Activated T-cell treated with anti-CD3 and anti-CD28 coated beads, Interleukin-2, amount 50 U/mL, for 24 hours (primary cell): ENCODE data around the gene IL15RA.
"Not testable (repeated sequence)": the region's sequence is repeated elsewhere in the genome, so short reads cannot be mapped to it uniquely, and the experiment has no call there.

ENCODE experiments used
- DNase-seq: peaks from one replicate; pipeline ENCODE4 v3.0.0-alpha.2; 2020
- H3K27ac Mint-ChIP-seq: 2 replicates; pipeline ENCODE4 v1.8.0; 2020; ENCODE audit warnings: mild to moderate bottlenecking, mixed read lengths
- H3K27me3 Mint-ChIP-seq: 2 replicates; pipeline ENCODE4 v1.8.0; 2020; ENCODE audit warnings: mixed read lengths
- H3K36me3 Mint-ChIP-seq: 2 replicates; pipeline ENCODE4 v1.8.0; 2020; ENCODE audit warnings: low read depth, mixed read lengths
- H3K4me1 Mint-ChIP-seq: 2 replicates; pipeline ENCODE4 v1.8.0; 2020; ENCODE audit warnings: low read depth, mixed read lengths
- H3K4me3 Mint-ChIP-seq: 2 replicates; pipeline ENCODE4 v1.8.0; 2020; ENCODE audit warnings: mild to moderate bottlenecking, moderate library complexity, mixed read lengths
- H3K9me3 Mint-ChIP-seq: 2 replicates; pipeline ENCODE4 v1.8.0; 2020; ENCODE audit warnings: mixed read lengths

Gene IL15RA

GRCh38 chr10:5970066-5970465, 7.3 kb downstream of the IL15RA start:
- DNase-seq = no peak
- Mint-ChIP-seq H3K27ac (no peak overlapping the region), H3K9me3 (no peaks in the 10 kb centered on the region), H3K36me3 (peaks cover 56% of the 10 kb centered on the region), H3K27me3 (no peaks in the 10 kb centered on the region), H3K4me1 (peaks cover 50% of the 10 kb centered on the region), H3K4me3 (no peak overlapping the region)

DNA sequence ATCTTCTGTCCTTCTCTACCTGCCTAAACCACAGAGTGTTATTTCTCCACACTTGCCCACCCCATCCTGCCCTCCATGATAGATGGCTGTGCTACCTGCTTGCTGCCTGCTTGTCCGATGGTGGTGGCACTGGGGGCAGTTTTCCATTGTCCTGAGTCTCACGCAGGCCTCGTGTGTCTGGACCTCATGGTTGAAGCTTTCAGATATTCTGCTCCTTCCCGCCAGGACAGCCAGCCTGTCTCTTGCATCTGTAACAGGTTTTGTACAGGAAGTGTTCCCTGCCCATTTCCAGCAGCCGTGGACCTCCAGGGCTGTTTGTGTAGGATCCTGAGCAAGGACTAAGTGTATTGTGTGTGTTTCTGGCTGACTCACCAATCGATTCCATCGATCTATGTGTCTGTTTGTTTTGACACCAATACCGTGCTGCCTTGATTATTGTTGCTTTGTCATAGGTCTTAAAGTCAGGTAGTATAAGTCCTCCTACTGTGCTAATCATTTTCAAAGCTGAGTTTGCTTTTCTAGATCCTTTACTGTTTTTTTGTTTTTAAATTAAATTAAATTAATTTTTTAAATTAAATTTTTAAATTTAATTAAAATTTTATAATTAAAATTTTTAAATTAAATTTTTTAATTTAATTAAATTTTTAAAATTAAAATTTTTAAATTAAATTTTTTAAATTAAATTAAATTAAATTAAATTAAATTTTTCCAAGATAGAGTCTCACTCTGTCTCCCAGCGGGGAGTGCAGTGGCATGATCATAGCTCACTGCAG, 8.5 kb downstream of the IL15RA start:
- peak; percentile 20 for DNase-seq
- Mint-ChIP-seq H3K4me3 (no peak overlapping the region), H3K27me3 (no peaks in the 10 kb centered on the region), H3K4me1 (peaks cover 40% of the 10 kb centered on the region), H3K9me3 (no peaks in the 10 kb centered on the region), H3K36me3 (peaks cover 61% of the 10 kb centered on the region), H3K27ac (no peak overlapping the region)

- Mint-ChIP-seq H3K9me3 (no peaks in the 10 kb centered on the region), H3K4me3 (no peak overlapping the region), H3K27ac (no peak overlapping the region), H3K36me3 (peaks cover 65% of the 10 kb centered on the region), H3K4me1 (peaks cover 33% of the 10 kb centered on the region), H3K27me3 (no peaks in the 10 kb centered on the region)
- DNase-seq = peak; percentile 20
Measured at GRCh38 chr10:5968037-5968680, 9.2 kb downstream of the IL15RA start.

- no peak for DNase-seq
- Mint-ChIP-seq H3K9me3 (no peaks in the 10 kb centered on the region), H3K36me3 (peaks cover 89% of the 10 kb centered on the region), H3K4me1 (peaks cover 10% of the 10 kb centered on the region), H3K27ac (no peak overlapping the region), H3K27me3 (no peaks in the 10 kb centered on the region), H3K4me3 (no peak overlapping the region)
Measured at GRCh38 chr10:5965266-5965665, 12.1 kb downstream of the IL15RA start.

GRCh38 chr10:5964736-5965135, 12.6 kb downstream of the IL15RA start:
- Mint-ChIP-seq H3K27me3 (no peaks in the 10 kb centered on the region), H3K27ac (no peak overlapping the region), H3K4me3 (no peak overlapping the region), H3K4me1 (peaks cover 5% of the 10 kb centered on the region), H3K36me3 (peaks cover 89% of the 10 kb centered on the region), H3K9me3 (no peaks in the 10 kb centered on the region)
- DNase-seq = no peak

GRCh38 chr10:5963591-5963990, 13.8 kb downstream of the IL15RA start:
- no peak for DNase-seq
- no peak overlapping the region for H3K4me3 Mint-ChIP-seq
- H3K27me3 Mint-ChIP-seq = no peaks in the 10 kb centered on the region
- peaks cover 94% of the 10 kb centered on the region for H3K36me3 Mint-ChIP-seq
- no peak overlapping the region for H3K27ac Mint-ChIP-seq
- no peaks in the 10 kb centered on the region for H3K9me3 Mint-ChIP-seq
- peaks cover 2% of the 10 kb centered on the region for H3K4me1 Mint-ChIP-seq

GRCh38 chr10:5963071-5963470, 14.3 kb downstream of the IL15RA start:
- Mint-ChIP-seq H3K4me1 (no peaks in the 10 kb centered on the region), H3K4me3 (no peak overlapping the region), H3K27me3 (no peaks in the 10 kb centered on the region), H3K9me3 (no peaks in the 10 kb centered on the region), H3K36me3 (peaks cover 93% of the 10 kb centered on the region), H3K27ac (no peak overlapping the region)
- DNase-seq = no peak

- H3K36me3 Mint-ChIP-seq = peaks cover 93% of the 10 kb centered on the region
- not testable (repeated sequence) for H3K4me3 Mint-ChIP-seq, H3K27me3 Mint-ChIP-seq, H3K4me1 Mint-ChIP-seq, DNase-seq, H3K27ac Mint-ChIP-seq, H3K9me3 Mint-ChIP-seq
Measured at GRCh38 chr10:5962358-5962940, 14.9 kb downstream of the IL15RA start.

DNA sequence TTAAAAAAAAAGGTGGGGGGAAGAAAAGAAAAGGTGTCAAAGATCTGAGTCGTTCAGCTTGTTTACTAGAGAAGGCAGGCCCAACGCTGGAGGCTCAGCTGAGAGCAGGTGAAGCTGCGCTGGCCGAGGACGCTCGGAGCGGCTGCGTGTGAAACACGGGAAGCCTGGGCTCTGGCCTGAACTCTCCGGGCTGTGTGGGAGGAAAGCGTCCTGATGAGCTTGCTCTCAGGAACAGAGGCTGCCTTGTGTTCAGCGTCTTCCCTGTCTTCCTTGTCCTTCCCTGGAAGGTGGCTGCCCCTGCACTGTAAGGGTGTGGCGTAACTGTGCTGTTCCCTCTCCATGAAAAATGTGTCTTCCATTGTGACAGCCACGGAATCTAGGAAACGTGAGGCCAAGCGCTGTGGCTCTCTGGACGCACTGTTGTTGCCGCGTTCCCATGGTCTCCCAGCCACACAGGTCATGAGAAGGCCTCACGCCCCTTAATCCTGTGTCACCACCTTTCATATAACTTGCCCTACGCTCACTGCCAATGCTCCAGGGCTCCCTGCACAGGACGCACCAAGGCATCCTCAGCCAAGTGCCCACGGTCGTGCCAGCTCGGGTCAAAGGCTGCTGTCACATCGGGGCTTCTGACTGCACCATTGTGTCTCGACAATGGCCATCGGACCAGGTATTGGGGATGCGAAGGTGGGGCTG, 15.8 kb downstream of the IL15RA start:
- no peak overlapping the region for H3K4me3 Mint-ChIP-seq
- no peaks in the 10 kb centered on the region for H3K27me3 Mint-ChIP-seq
- H3K9me3 Mint-ChIP-seq = no peaks in the 10 kb centered on the region
- DNase-seq = no peak
- H3K4me1 Mint-ChIP-seq = no peaks in the 10 kb centered on the region
- H3K27ac Mint-ChIP-seq = peak overlapping the region; percentile 44
- H3K36me3 Mint-ChIP-seq = peaks cover 94% of the 10 kb centered on the region

DNA sequence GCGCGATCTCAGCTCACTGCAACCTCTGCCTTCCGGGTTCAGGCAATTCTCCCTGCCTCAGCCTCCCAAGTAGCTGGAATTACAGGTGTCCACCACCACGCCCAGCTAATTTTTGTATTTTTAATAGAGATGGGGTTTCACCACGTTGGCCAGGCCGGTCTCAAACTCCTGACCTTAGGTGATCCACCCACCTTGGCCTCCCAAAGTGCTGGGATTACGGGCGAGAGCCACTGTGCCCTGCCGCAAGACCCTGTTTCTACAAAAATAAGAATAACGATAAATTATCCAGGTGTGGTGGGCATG, 16.4 kb downstream of the IL15RA start:
- not testable (repeated sequence) for H3K9me3 Mint-ChIP-seq, H3K4me1 Mint-ChIP-seq, DNase-seq, H3K27me3 Mint-ChIP-seq, H3K4me3 Mint-ChIP-seq, H3K27ac Mint-ChIP-seq
- peaks cover 94% of the 10 kb centered on the region for H3K36me3 Mint-ChIP-seq

DNA sequence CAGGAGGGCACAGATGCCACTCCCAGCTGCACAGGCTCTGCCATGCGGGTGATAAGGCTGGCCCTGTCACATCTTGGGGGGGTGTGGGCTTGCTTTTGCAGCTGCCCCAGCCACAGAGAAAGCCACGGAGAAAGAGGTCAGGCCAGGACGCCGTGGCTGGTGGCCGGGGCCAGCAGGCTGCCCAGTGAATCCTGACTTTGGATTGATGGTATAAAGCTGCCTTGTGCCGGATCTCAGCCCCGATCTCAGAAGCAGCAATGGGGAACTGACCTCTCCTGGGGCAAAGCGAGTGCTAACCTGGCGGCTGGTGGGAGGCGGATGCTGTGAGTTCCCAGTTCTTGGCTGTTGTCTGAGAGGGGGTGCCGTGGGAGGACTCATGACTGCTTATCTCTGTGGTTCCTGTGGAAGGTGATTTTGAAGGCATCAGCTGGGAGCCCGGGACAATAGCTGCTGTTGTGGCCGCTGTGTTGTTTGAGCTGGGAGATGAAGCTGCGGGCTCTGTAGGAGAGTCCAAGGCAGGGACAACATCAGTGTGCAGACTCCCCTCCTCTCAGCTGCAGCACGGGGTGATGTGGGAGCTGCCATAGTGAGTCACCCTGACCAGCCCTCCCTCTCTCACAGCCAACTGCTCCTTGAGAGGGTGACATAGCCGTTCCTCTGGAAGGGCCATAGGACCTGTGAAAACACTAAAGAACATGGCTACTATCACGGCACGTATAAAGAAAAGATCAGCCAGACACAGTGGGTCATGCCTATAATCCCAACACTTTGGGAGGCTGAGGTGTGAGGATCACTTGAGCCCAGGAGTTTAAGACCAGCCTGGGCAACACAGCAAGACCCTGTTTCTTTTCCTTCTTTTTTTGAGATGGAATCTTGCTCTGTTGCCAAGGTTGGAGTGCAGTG, 17.0 kb downstream of the IL15RA start:
- Mint-ChIP-seq H3K4me3 (no peak overlapping the region), H3K27me3 (no peaks in the 10 kb centered on the region), H3K27ac (peak overlapping the region; percentile 26), H3K9me3 (no peaks in the 10 kb centered on the region), H3K36me3 (peaks cover 94% of the 10 kb centered on the region), H3K4me1 (no peaks in the 10 kb centered on the region)
- DNase-seq = no peak

GRCh38 chr10:5959581-5960069, 17.7 kb downstream of the IL15RA start:
- Mint-ChIP-seq H3K27me3 (no peaks in the 10 kb centered on the region), H3K27ac (no peak overlapping the region), H3K4me3 (no peak overlapping the region), H3K36me3 (peaks cover 90% of the 10 kb centered on the region), H3K4me1 (no peaks in the 10 kb centered on the region), H3K9me3 (no peaks in the 10 kb centered on the region)
- no peak for DNase-seq

GRCh38 chr10:5959142-5959541, 18.2 kb downstream of the IL15RA start:
- no peaks in the 10 kb centered on the region for H3K9me3 Mint-ChIP-seq
- no peaks in the 10 kb centered on the region for H3K27me3 Mint-ChIP-seq
- H3K4me3 Mint-ChIP-seq = no peak overlapping the region
- peaks cover 85% of the 10 kb centered on the region for H3K36me3 Mint-ChIP-seq
- no peak overlapping the region for H3K27ac Mint-ChIP-seq
- DNase-seq = no peak
- H3K4me1 Mint-ChIP-seq = no peaks in the 10 kb centered on the region

GRCh38 chr10:5958675-5959074, 18.7 kb downstream of the IL15RA start:
- Mint-ChIP-seq H3K4me1 (no peaks in the 10 kb centered on the region), H3K27me3 (no peaks in the 10 kb centered on the region), H3K9me3 (no peaks in the 10 kb centered on the region), H3K27ac (no peak overlapping the region), H3K36me3 (peaks cover 83% of the 10 kb centered on the region), H3K4me3 (no peak overlapping the region)
- DNase-seq = no peak
